Thyroid gland (tissue), 4 donors: ENCODE data around the gene DCTN5. TPM values are rescaled to one million over a fixed set of nuclear protein-coding genes. Genes with fewer than 3 reads are reported as not detected.
A peak's percentile ranks its signal among the peaks of the same experiment; 100 is the strongest.

Source experiments
- DNase-seq, 2 donors: peaks; one replicate each; pipeline ENCODE4 v3.0.0-alpha.2; 2019
- H3K27ac ChIP-seq, 3 donors: fragments of 200-600 bp; sonication (generic); 1 replicate in 2 of 3; 2 replicates in 1 of 3; pipeline ENCODE4 v1.5.1; 2016 to 2019; ENCODE audit warnings: mild to moderate bottlenecking in 1 of 3, moderate library complexity in 1 of 3
- H3K27me3 ChIP-seq: fragments of 200-600 bp; sonication (generic); one replicate; pipeline ENCODE4 v1.5.1; 2019
- H3K36me3 ChIP-seq, 2 donors: fragments of 200-600 bp; sonication (generic); one replicate each; pipeline ENCODE4 v1.5.1; 2016 to 2019
- H3K4me1 ChIP-seq, 2 donors: fragments of 200-600 bp; sonication (generic); one replicate each; pipeline ENCODE4 v1.5.1; 2017 to 2019
- H3K4me3 ChIP-seq, 3 donors: fragments of 200-600 bp; sonication (generic); replicated peaks in 1 of 3; 1 replicate in 2 of 3; 2 replicates in 1 of 3; pipeline ENCODE4 v1.5.1; 2016; ENCODE audit warnings: mild to moderate bottlenecking in 1 of 3
- H3K9me3 ChIP-seq: fragments of 200-600 bp; sonication (generic); one replicate; pipeline ENCODE4 v1.5.1; 2017
- CTCF ChIP-seq, 6 experiments: fragments of 200-600 bp in 3 of 6; fragments of 450-650 bp in 3 of 6; sonication (generic) in 3 of 6; IDR thresholded peaks; one replicate each; pipeline ENCODE4 v1.5.1; 2016 to 2019; ENCODE audit warnings: antibody characterized with exemption in 6 of 6, mild to moderate bottlenecking in 2 of 6, inconsistent platforms in 1 of 6, moderate library complexity in 1 of 6
- POLR2A ChIP-seq, 2 donors: fragments of 450-650 bp; IDR thresholded peaks; one replicate each; pipeline ENCODE4 v1.6.1; 2017; ENCODE audit warnings: antibody characterized with exemption in 2 of 2, mild to moderate bottlenecking in 2 of 2, moderate library complexity in 1 of 2
- WGBS, 2 donors: methylation state at CpG; one replicate each; pipeline ENCODE4 v1.1.5; 2017; 5-methylcytosine and 5-hydroxymethylcytosine counted together
- intact Hi-C: fragments of 100-400 bp; cut with DNase I; formaldehyde crosslinking; loops from one replicate; pipeline ENCODE4 v1.15.1; 2023
- total RNA-seq, 4 donors: library from RNA; depleted of rRNA; stranded (reverse); fragments of >200 nt; gene quantifications; one replicate each; pipeline ENCODE4 v1.2.3, GENCODE V29; 2016

DCTN5 gene
- total RNA-seq, 4 donors from 2014 or later: 24.1 to 51.1 (median 47.6) TPM

- no peaks in the 10 kb centered on the region for H3K9me3 ChIP-seq
- no peak for DNase-seq
- TF ChIP-seq POLR2A (IDR thresholded peaks at IDR 0.05) (no peak), CTCF (IDR thresholded peaks at IDR 0.05) (no peak)
- WGBS, 2 donors: 96 to 98% methylated on average over 4 of the region's 4 CpGs
- peaks cover 38 to 44% of the 10 kb centered on the region in 2 donors for H3K36me3 ChIP-seq
- no peak overlapping the region for H3K4me3 ChIP-seq
- H3K27ac ChIP-seq: no peak overlapping the region
- intact Hi-C loops: no loop called here
- no peaks in the 10 kb centered on the region for H3K27me3 ChIP-seq
- no peaks in the 10 kb centered on the region for H3K4me1 ChIP-seq
These were observed 29.0 kb downstream of the DCTN5 start for GRCh38 chr16:23670137-23670776.

DNA sequence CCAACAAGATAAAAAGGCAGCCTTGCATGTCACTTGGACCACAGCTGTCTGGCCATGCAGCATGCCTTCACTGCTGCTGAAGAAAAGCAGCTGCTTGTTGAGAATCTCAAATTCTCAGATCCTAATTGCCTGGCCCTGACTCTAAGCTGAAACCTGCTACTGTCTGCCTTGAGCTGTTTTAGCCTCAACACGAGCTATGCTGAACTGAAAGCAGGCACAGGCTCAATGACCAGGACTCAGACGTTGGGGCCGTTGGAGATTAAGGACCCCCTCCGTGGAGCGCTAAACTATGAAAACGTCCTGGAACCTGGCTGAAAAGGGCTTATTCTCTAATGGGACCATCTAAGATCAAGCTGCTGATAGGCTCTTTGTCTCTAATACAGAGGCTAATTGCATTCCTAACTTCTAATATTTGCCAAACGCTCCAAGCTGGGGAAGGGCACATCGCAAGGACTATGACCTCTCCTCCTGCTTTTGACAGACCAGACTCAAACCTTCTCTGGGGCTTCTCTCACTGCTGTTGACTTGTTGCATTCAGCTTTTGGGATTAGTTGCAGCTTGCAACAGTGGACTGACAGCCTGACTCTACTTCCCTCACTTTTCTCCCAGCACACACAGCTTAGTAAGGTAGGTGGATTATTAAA, 32.8 kb downstream of the DCTN5 start:
- H3K4me1 ChIP-seq: peaks cover 3 to 7% of the 10 kb centered on the region in 2 donors
- H3K27me3 ChIP-seq: no peaks in the 10 kb centered on the region
- no peaks in the 10 kb centered on the region for H3K9me3 ChIP-seq
- peaks cover 4 to 7% of the 10 kb centered on the region in 2 donors for H3K36me3 ChIP-seq
- H3K27ac ChIP-seq: no peak overlapping the region
- WGBS, 2 donors: 72 to 73% methylated on average over 8 of the region's 8 CpGs
- no peak for TF ChIP-seq POLR2A (IDR thresholded peaks at IDR 0.05)
- no peak for TF ChIP-seq CTCF (IDR thresholded peaks at IDR 0.05)
- intact Hi-C loops: no loop called here
- DNase-seq: no peak
- H3K4me3 ChIP-seq: no peak overlapping the region

DNA sequence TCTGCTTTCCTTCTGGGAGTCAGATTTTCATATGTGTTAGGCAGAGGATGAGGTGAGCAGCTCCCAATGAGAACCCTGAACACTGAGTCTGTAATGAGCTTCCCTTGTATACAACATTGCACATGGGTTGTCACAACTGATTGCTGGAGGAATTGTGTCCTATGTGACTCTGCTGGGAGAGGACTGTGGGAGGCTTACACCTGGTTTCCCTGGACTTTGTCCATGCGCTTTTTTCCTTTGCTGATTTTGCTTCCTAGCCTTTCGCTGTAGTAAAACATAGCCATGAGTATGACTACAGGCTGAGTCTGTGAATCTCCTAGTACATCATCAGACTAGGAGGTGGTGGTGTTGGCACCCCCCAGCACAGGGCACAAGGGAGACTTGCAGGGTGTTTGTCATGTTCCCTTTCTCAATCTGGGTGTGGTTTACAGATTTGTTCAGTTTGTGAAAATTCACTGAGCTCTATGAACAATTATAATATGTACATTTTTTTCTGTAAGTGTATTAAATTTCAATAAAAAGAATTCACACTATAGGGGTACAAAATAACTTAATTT, 35.7 kb downstream of the DCTN5 start:
- Histone ChIP-seq H3K27ac (no peak overlapping the region), H3K4me3 (no peak overlapping the region), H3K36me3 (no peaks in the 10 kb centered on the region), H3K27me3 (no peaks in the 10 kb centered on the region), H3K9me3 (no peaks in the 10 kb centered on the region), H3K4me1 (peaks cover 4 to 12% of the 10 kb centered on the region in 2 donors)
- TF ChIP-seq CTCF (IDR thresholded peaks at IDR 0.05) (no peak), POLR2A (IDR thresholded peaks at IDR 0.05) (no peak)
- intact Hi-C loops: no loop called here
- WGBS, 2 donors: 96 to 98% methylated on average over 2 of the region's 2 CpGs
- DNase-seq: no peak

DNA sequence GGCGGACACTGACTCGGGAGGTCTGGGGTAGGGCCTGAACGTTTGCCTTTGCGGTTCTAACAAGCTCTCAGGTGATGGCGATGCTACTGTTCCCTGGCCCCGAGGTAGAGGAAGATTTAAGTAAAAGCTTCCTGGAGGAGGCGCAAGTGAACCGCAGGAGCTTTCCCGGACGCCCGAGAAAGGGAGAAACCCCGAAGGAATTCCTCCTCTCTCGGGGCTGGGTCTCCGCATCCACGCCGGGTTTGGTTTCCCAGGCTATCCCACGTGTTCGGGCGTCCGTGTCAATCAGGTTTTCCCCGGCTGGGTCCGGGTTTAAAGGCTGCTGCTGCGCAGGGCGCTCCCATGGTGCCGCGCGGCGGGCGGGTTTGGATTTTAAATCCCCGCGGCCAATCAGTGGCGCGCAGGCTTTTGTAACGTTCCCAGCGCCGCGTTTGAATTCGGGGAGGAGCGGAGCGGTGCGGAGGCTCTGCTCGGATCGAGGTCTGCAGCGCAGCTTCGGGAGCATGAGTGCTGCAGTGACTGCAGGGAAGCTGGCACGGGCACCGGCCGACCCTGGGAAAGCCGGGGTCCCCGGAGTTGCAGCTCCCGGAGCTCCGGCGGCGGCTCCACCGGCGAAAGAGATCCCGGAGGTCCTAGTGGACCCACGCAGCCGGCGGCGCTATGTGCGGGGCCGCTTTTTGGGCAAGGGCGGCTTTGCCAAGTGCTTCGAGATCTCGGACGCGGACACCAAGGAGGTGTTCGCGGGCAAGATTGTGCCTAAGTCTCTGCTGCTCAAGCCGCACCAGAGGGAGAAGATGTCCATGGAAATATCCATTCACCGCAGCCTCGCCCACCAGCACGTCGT, 37.4 kb downstream of the DCTN5 start, which contains the start of gene PLK1:
TSS of gene PLK1 (plus strand) at position 460 of the 844 bp plus-strand sequence. CDS start at position 504, 44 bp downstream.
- WGBS, 2 donors: 1 to 2% methylated on average over 6 to 54 of the region's 75 CpGs
- DNase-seq: peak; percentile 66 to 73
- Histone ChIP-seq H3K36me3 (peaks cover 0 to 1% of the 10 kb centered on the region in 2 donors), H3K27ac (no peak within 1 kb of the TSS), H3K4me1 (peaks cover 4 to 12% of the 10 kb centered on the region in 2 donors), H3K9me3 (no peaks in the 10 kb centered on the region), H3K4me3 (peak within 1 kb of the TSS in 2 of 3 donors; percentile 38 to 40), H3K27me3 (no peaks in the 10 kb centered on the region)
- intact Hi-C loops: no loop called here
- TF ChIP-seq CTCF (IDR thresholded peaks at IDR 0.05) (peak in 2 of 6 experiments; percentile 12 to 34), POLR2A (IDR thresholded peaks at IDR 0.05) (no peak)
